HG02642 (cell line): ENCODE measurements around the gene RASL12.
"Not testable (repeated sequence)": the region's sequence is repeated elsewhere in the genome, so short reads cannot be mapped to it uniquely, and the experiment has no call there.

Experiments used
- ATAC-seq: cut with Tn5 transposase; IDR thresholded peaks from one replicate; pipeline ENCODE4 v1.9.1; 2021; ENCODE audit warnings: mild to moderate bottlenecking; ENCODE audit not compliant: unreplicated experiment, poor library complexity

Gene RASL12

DNA sequence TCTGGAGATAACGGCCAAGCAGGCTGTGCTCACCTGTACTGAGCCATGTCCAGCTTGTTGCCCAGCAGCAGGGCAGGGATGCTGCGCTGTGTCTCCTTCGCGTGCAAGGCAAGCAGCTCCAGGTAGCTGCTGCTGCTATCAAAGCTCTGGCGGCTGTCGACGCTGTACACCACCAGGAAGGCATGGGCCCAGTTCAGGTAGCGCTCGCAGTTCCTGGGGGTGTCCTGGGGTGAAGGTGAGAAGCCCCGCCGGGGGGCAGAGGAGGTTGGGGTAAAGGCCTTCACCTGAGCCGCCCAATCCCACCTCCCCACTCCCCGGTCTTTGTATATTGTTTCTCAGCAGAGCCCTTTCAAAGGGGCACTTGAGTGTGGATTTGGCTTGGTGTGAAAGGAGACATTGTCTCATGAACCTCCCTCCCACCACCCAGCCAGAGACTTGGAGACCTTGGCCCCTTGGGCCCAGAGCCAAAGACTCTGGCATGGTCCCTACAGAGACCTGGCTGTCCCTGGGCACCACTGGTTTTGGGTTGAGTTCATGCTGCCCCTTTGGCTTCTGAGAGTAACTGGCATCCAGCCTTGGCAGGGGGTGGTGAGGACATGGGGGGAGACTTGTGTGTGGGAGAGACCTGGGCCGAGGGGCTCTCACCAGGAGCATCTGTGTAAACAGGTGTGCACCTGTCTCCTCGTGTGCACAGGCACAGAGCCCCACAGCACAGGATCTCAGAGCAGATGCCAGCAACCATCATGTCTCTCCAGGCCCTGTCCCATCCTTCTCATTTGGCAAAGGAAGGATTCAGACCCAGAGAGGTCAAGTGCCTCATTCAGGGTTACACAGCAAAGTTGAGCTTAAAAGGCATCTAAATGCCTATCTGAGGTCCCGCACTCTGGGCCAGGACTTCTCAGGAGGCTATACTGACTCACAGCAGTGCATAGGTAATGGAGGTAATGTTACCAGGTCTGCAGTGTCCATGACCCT is 9.1 kb downstream of the RASL12 start:
- no peak for ATAC-seq

DNA sequence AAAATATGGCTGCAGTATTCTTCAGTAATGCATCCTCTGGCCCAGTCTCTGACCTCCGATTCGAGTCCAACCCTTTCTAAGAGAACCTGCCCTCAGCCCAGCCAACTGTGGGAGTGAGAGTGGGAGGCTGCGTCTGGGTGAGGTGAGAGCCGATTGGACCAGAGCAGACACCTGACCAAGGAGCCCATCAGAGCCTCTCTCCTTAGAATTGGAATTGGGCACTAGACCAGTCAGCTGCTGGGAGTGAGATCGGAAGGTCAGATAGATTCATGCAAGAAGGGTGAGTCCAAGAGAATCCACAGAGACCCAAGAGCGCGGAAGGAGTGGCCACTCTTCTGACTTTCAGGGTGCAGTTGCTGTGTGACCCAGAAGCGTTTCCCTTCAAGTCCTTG is 10.2 kb downstream of the RASL12 start:
- no peak for ATAC-seq

DNA sequence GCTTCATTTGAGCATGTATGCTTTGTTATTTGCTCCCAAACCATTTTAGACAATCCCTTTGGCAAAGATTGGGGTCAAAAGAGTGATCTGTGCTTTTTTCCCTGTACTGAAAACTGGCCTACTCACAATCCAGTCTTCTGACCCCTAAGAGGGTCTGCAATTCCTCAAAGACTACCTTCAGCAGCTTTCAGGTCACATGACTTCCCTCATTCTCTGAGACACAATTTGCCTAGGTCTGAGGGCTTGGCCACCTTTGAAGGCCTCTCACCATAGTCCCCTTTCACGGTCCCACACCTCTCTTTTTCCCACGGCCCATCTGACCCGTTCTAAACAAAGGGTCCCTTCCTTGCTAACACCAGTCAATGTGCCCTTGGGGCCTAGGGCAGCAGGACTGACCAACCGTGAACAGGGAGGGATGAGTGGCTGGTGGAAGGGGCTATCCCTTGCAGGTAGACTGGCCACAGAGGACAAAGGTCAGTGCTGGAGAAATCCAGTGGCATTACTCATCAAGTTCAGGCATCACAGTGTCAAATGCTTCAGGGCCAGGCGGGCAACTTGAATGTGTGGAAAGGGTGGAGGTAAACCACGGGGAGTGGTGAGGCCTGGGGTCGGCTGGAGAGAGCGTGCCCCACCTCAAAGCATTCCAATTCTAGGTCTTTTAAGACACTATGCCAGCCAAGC is 10.8 kb downstream of the RASL12 start:
- ATAC-seq, result no peak

DNA sequence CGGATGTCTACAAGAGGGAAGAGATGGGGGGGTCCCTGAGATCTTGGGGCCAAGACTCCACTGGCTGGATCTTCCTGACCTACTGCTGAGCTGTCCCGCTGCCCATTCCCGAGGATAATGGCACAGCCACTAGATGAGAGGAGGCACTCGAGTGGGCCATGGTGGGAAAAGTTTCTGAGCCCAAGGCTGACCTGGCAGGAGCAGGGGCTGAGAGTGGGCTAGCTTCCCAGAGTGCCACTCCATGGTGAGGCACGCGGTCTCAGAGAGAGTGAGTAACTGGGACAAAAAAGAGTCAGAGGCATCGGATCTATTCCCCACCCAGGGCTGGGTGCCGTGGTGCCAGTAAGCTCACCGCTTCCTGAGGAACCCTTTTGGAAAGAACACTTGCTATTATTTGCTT is 11.7 kb downstream of the RASL12 start:
- no peak for ATAC-seq

DNA sequence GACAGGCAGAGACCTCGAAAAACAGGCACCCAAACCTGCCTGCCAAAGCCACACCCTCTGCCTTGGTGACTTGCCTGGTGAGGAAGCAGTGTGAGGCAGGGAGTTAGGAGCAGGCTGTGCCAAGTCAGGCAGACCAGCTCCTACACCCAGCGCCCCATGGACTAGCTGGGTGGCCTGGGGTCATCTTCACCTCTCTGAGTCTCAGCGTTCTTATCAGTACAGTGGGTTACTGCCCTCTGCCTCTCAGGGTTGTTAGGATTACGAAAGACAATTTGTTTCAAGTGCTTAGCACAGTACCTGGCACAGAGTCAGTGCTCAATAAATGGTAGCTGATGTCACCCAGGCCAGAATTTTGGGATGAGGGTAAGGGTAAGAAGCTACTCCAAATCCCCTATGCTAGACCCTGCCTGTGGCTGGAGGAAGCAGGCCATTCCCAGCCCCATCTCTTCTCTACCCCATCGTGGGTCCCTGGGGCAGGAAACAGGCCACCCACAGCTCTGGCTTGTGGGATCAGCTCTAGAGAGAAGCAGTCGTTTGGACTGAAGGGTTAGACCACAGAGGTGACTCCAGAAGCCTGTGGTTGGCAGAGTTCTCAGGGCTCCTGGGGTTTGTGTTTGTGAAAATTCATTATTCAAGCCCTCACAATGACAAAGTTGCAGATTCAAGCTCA is 12.5 kb downstream of the RASL12 start:
- no peak for ATAC-seq

DNA sequence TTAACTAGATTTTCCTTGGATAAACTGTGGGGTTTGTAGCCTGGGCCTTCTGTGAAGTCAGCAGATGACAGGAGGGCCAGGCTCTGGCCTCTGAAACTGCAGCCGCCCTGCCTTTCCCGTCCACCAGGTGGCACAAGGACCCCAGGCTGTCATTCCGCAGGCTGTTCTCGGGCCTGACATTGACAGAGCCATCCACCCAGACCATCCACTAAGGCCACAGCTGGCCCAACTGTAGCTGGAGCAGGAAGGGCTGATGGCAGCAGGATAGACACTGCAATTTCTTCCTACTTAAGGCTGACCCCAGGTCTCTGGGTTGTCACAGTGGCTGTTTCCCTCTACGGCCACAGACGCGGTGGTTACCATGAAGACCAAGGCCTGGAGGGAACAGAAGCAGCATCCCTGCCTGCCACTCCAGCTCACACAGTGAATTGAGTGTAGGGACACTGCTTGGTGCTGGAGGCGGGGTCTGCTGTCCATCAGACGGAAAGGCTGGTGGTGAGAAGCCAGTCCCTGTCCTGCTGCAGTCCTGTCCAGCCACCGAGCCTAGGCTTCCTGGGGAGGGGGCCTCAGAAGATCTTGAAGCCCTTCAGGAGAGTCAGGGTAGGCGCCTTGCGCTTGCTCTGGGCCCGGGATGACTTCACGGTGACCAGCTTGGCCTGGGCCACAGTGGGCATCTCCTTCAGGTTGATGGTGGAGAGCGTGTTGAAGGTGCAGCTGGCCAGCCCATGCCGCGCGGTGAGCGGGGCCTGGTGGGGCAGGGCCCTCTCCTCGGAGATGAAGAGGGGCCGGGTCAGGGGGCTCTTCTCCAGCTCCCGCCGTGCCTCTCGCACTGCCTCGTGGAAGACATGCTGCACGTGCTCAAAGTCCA is 13.2 kb downstream of the RASL12 start:
- peak; percentile 53 for ATAC-seq

DNA sequence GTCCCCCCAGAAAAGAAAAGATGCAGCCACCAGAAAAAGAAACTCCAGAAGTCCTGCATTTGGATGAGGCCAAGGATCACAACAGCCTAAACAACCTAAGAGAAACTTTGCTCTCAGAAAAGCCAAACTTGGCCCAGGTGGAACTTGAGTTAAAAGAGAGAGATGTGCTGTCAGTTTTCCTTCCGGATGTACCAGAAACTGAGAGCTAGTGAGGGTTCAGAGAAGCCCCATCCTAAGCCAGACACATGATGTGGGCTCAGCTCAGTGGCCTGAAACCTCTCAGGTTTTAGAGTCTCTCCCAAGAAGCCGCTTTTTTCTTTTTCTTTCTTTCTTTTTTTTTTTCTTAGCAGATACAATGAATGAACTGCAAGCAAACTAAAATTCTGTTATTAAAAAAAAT is 14.8 kb downstream of the RASL12 start:
- ATAC-seq, result no peak

DNA sequence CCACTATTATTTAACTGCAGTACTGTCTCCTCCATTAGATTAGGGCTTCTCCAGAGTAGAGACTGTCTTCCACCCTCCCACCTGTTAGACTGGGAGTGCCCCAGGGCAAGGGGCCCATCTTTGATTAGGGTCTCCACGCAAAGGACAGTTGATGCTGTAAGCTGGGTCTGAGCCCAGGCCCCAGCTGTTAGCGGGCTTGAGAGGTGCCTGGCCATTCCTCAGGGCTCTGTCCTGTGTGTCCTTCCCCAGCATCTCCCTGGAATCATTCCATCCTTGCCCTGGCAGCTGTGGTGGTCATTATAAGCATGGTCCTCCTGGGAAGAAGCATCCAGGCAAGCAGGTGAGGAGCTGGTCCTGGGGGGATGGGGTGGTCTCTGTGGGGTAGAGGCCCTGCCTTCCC is 16.5 kb downstream of the RASL12 start:
- no peak for ATAC-seq

DNA sequence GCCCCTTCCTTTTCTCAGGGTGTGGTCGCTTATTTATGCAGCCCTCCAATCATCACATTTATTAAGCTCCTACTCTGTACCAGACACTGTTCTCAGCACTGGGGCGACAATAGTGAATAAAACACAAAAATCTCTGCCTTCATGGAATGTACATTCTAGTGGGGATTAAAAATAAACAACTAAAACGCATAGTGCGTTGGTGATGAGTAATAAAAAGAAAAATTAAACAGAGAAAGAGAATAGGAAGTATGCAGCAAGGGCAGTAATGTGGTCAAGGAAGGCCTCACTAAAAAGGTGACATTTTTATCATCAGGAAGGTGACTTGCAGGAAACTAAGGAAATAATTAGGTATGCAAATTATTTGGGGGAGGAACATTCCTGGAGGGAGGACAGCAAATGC is 17.5 kb downstream of the RASL12 start:
- ATAC-seq, result no peak

DNA sequence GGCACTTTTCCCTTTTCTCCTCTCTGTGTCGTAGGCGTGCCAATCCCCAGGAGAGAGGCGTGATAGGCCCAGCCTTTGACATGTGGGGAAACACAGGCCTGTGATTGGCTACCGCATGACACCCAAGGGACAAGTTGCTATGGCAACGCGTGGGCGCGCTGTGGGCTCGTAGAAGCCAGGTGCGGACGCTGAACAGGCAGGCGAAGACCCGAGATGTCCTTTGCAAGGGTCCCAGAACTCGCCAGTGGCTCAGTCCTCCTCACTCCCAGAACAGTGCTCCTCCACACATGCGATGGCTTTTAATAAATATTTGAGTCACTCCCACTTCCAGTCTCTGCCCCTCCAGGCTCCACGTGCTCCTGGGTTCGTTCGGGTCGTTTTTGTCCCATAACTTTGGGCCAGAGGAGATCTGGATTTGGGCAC is 18.4 kb downstream of the RASL12 start:
- ATAC-seq, result peak; percentile 85

DNA sequence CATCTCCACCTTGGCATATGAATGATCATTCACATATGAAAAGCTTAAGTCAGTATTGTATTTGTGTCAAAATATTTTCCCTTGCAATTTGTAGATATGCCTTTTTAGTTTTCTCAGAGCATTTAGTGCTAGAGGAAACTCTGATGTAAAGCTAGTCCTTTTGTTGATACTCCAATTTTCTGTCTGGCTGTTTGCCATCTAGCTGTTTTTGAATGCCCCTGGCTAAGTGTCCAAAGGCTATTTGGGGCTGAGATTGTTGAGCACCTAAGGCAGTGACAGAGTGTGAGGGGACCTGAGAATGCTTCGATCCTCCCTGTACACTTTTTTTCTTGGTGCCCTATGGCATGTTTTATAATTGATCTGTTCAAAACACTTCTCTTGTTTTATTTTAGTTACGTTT is 19.6 kb downstream of the RASL12 start:
- no peak for ATAC-seq

DNA sequence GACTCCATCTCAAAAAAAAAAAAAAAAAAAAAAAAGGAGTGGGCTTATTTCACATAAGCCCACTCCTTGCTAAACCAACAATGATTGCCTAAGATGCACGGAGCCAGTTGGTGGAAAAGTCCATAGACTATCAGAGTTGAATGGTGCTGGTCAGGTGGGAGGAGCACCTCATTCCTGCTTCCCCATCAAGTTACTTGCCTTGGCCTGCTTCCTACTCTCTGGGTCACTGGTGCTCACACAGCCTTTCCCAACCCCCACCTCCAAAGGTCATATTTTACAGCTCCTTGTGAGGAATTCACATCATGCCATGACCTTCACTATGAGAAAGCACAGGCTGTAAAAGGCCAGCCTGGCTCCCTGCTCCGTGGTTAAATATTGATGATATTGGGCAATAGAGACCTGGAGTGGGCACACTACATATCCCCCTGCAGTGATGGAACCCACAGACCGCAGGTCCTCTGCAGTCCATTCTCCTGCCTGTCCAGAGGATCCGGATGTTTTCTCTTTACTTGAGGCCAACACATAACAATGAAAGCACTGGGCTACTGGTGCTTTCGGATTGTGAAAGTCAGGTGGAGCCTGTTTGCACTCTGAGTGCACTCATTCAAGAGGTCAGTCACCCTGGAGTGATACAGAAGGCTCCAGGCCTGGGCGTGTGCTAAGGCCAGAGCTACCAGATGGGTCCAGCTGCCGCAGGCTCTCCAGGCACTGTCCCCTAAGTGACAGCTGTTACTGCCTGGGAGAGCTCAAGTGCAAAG is 22.9 kb downstream of the RASL12 start, which contains the start of gene SLC51B:
Gene SLC51B, plus strand, starts transcription at position 664 of the 758 bp plus-strand sequence. CDS start 4,618 bp downstream, outside the sequence.
- no peak for ATAC-seq

DNA sequence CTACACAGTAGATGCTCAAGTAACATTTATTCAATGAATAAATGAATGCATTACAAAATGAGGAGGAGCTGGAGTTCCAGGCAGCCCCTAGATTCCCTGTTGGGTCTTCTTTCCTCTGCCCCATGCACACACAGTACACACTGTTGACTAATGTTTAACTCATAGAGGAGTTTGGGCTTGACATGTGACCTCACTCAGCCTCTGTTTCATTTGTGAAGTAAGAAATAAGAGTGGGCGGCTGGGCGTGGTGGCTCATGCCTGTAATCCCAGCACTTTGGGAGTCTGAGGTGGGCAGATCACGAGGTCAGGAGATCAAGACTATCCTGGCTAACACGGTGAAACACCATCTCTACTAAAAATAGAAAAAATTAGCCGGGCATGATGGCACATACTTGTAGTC is 23.6 kb downstream of the RASL12 start:
- not testable (repeated sequence) for ATAC-seq

DNA sequence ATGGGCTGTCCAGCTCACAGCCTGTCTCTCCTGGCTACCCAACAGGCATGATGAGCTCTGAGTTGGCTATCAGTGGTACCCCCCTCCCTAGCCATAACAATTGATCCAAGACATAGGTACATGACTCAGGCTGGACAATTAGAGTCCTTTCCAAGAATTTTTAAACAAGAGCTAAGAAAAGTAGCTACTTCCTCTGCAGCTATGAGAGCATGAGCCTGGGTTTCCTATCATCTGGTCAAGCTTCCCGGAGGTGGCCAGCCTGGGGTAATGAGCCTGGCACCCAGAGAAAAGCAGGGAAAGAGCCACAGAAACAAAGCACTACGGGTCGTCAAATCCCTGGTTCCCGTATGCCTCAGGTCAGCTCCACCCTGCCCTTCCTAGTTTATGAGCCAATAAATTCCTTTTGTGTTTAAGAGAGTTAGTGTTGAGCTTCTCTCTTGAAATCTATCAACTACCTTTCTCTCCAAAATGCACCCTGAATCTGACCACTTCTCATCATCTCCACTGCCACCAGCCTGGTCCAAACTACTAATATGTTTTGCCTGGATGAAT is 24.9 kb downstream of the RASL12 start:
- no peak for ATAC-seq

DNA sequence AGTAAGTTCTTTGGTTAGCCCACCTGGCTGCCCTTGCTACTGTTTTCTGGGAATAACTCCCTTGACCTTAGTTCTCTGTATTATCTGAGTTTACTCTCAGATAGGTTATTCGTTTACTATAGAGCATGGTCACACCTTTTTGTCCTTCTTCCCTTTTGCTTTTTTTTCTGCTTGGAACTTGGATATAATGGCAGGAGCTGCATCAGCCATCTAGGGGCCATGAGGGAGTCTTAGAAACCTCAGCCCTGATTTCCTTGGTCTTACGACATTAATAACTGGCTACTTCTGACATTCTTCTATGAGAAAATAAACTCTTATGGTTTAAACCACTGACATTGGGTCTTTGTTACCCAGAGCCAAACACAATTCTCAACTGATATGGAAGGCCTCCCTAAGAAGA is 26.0 kb downstream of the RASL12 start:
- ATAC-seq, result no peak

DNA sequence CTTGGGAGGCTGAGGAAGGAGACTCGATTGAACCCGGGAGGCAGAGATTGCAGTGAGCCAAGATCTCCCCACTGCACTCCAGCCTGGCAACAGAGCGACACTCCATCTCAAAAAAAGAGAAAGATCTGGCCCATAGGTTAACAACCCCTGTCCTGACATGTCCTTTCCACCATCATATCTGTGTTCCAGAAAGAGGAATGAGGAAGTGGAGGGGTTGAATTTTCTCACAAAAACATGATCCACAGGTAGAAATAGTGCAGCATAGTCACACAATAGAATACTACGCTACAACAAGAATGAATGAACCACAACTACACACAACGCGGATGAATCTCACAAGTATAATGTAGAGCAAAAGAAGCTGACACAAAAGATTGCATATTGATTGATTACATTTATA is 27.3 kb downstream of the RASL12 start:
- no peak for ATAC-seq

DNA sequence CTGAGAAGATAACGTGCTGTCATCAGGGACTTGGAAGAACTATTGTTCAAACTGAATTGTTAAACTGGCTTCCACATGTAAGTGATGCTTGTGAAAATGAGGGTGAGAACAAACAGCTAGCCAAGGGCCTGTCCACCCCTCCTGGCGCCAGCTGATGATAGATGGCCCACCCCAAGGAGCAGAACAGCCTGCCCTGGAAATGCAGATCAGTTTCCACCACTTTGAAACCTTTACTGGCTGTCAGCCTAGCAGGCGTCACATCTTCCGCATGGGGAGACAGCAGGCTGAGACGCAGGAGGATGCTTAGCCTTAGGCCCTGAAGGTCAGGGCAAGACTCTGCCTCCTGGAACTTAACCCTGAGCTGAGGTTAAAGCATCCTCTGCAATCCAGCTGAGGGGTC is 29.0 kb downstream of the RASL12 start:
- ATAC-seq, result no peak

DNA sequence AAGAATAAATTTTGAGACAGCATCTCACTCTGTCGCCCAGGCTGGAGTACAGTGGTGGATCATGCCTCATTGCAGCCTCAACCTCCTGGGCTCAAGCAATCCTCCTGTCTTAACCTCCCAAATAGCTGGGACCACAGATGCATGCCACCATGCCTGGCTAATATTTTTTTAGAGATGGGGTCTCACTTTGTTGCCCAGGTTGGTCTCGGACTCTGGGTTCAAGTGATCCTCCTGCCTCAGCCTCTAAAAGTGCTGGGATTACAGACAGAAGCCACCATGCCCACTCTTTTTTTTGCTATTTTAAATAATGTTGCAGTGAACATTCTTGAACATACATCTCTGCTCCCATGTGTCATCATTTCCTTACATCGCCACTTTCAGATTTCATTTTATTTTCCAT is 29.4 kb downstream of the RASL12 start:
- ATAC-seq, result no peak

DNA sequence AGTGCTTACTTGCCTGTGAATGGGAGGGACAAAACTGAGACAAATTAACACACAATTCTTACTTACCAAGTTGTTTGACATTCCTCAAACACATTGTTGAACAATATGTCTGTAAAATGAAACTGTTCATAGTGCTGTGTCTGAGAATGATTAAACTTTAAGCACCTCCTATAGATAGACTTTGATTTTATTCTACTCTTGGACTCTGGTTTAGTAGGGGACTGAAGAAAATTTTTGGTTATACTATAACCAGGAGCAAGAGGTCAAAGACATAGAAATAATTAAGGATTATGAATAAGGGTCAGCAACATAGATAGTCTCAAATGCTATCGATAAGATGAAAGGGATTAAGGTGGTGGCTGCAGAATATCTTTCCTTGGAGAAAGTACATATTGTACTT is 30.5 kb downstream of the RASL12 start:
- no peak for ATAC-seq
